ENCODE measurements around the gene REEP1.
A peak's percentile ranks its signal among the peaks of the same experiment; 100 is the strongest.

REEP1 gene

GRCh38 chr2:86195055-86195807, 142.2 kb downstream of the REEP1 start, which contains the start of gene IMMT:
TSS of gene IMMT (minus strand) at chr2:86195462. CDS start at chr2:86195382, 80 bp downstream.
- ChIA-PET POLR2A (interaction anchor here (0.7 to 2.8 kb wide), 10 partner anchors 9 to 427 kb away, joined by 3 to 18 read pairs (median 4); partner anchors contain the start of genes KDM3A, POLR1A and PTCD3), CTCF (no interaction called here)
- Histone ChIP-seq H3K4me3 (ENCODE audit: low read depth, low read length) (peak within 1 kb of the TSS; percentile 99), H3K9me3 (ENCODE audit: control insufficient read depth, insufficient read depth, low read depth, low read length) (no peaks in the 10 kb centered on the region), H3K4me1 (ENCODE audit: control insufficient read depth, insufficient read depth, low read length) (peaks cover 8% of the 10 kb centered on the region; the same call in 1 of the 2 replicates), H3K27ac (ENCODE audit: extremely low read depth, low read depth, low read length) (peak within 1 kb of the TSS; percentile 97), H3K36me3 (ENCODE audit: control insufficient read depth in 2 of 2, insufficient read depth in 1 of 2, low read length in 2 of 2) (peaks cover 3 to 11% of the 10 kb centered on the region in 2 experiments; a peak in 2 of 3 replicates)
- TF ChIP-seq ZBTB49 (tag by site-specific recombination; IDR thresholded peaks at IDR 0.05; ENCODE audit: low read depth) (no peak), GLI4 (tag by site-specific recombination; IDR thresholded peaks at IDR 0.05) (peak; percentile 72; the same call in 1 of the 2 replicates), ZBTB26 (tag by site-specific recombination; optimal IDR thresholded peaks at IDR 0.05) (peak; percentile 99), KLF16 (tag by site-specific recombination; IDR thresholded peaks at IDR 0.05) (peak; percentile 57; the same call in 1 of the 2 replicates), IKZF3 (tag by site-specific recombination; IDR thresholded peaks at IDR 0.05) (peak; percentile 83), PATZ1 (tag by site-specific recombination; IDR thresholded peaks at IDR 0.05) (peak; percentile 62; the same call in 1 of the 2 replicates), ZBTB7A (tag by site-specific recombination; IDR thresholded peaks at IDR 0.05; ENCODE audit: low read depth) (peak; percentile 28; the same call in 1 of the 2 replicates), GLIS2 (tag by site-specific recombination; IDR thresholded peaks at IDR 0.05) (peak; percentile 67), ZNF501 (tag by site-specific recombination; IDR thresholded peaks at IDR 0.05) (peak; percentile 96), ELK4 (IDR thresholded peaks at IDR 0.05; ENCODE audit: borderline replicate concordance, low read depth, low read length) (peak; percentile 93), SP3 (tag by site-specific recombination; IDR thresholded peaks at IDR 0.05) (peak; percentile 69), ZBTB20 (tag by site-specific recombination; IDR thresholded peaks at IDR 0.05) (peak; percentile 61; the same call in 1 of the 2 replicates), ZNF394 (tag by site-specific recombination; IDR thresholded peaks at IDR 0.05; ENCODE audit: borderline replicate concordance) (peak; percentile 87), ZNF341 (tag by site-specific recombination; IDR thresholded peaks at IDR 0.05; ENCODE audit: low read depth) (0 out of 2 replicates have a peak, but pooled peaks have one; percentile 32), ZNF398 (tag by site-specific recombination; IDR thresholded peaks at IDR 0.05) (no peak), OVOL3 (tag by site-specific recombination; IDR thresholded peaks at IDR 0.05) (peak; percentile 75; the same call in 1 of the 2 replicates), ZNF423 (tag by site-specific recombination; IDR thresholded peaks at IDR 0.05) (peak; percentile 53; the same call in 1 of the 2 replicates), ZNF221 (tag by site-specific recombination; IDR thresholded peaks at IDR 0.05; ENCODE audit: borderline replicate concordance) (no peak), ZNF561 (tag by site-specific recombination; IDR thresholded peaks at IDR 0.05; ENCODE audit: borderline replicate concordance) (no peak), SP2 (tag by site-specific recombination; IDR thresholded peaks at IDR 0.05) (peak; percentile 85), PRDM10 (tag by site-specific recombination; IDR thresholded peaks at IDR 0.05) (peak; percentile 11; the same call in 1 of the 2 replicates), ZEB2 (tag by site-specific recombination; IDR thresholded peaks at IDR 0.05) (peak; percentile 92), ZNF558 (tag by site-specific recombination; IDR thresholded peaks at IDR 0.05) (no peak), ZNF2 (tag by site-specific recombination; IDR thresholded peaks at IDR 0.05) (peak; percentile 90)

All from HEK293 (cell line).